PFSK-1 (cell line): ENCODE data around the gene FAM110A.

Experiments
- FOXP2 ChIP-seq: optimal IDR thresholded peaks from 2 replicates; pipeline ENCODE3; 2011; ENCODE audit warnings: borderline replicate concordance, control low read depth, inconsistent platforms; ENCODE audit not compliant: insufficient read depth; ENCODE audit errors: extremely low read length, extremely low read depth
- POLR2AphosphoS5 ChIP-seq: IDR thresholded peaks from 2 replicates; pipeline ENCODE4 v1.6.1; 2012; ENCODE audit warnings: low read depth, mild to moderate bottlenecking, control low read depth, low read length, moderate library complexity
- SIN3A ChIP-seq: IDR thresholded peaks from 2 replicates; pipeline ENCODE4 v1.6.1; 2012; ENCODE audit warnings: mild to moderate bottlenecking, low read length, moderate library complexity, borderline replicate concordance; ENCODE audit not compliant: insufficient read depth
- TAF1 ChIP-seq: IDR thresholded peaks from 2 replicates; pipeline ENCODE4 v1.6.1; 2012; ENCODE audit warnings: low read length, control low read depth, borderline replicate concordance; ENCODE audit not compliant: insufficient read depth
- TF ChIP-seq, protein P1 (sequence below), 2 experiments: IDR thresholded peaks; 2 replicates each; pipeline versions ENCODE4 v1.6.1 to v1.8.0; 2011 to 2012; ENCODE audit warnings: low read depth in 2 of 2, low read length in 2 of 2, control low read depth in 1 of 2, inconsistent platforms in 1 of 2, mild to moderate bottlenecking in 1 of 2, moderate library complexity in 1 of 2; ENCODE audit not compliant: insufficient read depth in 1 of 2

The FAM110A gene

DNA sequence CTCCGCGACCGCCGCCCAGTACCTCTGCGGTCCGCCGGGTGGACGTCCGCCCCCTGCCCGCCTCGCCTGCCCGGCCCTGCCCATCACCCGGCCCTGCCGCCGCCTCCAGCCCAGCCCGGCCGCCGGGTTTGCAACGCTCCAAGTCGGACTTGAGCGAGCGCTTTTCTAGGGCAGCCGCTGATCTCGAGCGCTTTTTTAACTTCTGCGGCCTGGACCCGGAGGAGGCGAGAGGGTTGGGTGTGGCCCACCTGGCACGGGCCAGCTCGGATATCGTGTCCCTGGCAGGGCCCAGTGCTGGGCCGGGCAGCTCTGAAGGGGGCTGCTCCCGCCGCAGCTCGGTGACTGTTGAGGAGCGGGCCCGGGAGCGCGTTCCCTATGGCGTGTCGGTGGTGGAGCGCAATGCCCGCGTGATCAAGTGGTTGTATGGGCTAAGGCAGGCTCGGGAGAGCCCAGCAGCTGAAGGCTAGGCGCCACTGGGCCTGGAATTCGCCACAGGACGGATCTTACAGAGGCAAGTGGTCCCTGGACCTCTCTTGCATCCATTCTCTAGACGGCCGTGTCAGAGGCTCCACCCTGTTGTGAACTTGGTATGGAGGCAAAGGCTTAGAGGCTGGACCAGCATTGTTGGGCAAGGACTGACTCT is 11.8 kb downstream of the FAM110A start:
- TF ChIP-seq TAF1 (no peak), POLR2AphosphoS5 (no peak), FOXP2 (no peak), SIN3A (no peak)
- TF ChIP-seq, protein P1, sequence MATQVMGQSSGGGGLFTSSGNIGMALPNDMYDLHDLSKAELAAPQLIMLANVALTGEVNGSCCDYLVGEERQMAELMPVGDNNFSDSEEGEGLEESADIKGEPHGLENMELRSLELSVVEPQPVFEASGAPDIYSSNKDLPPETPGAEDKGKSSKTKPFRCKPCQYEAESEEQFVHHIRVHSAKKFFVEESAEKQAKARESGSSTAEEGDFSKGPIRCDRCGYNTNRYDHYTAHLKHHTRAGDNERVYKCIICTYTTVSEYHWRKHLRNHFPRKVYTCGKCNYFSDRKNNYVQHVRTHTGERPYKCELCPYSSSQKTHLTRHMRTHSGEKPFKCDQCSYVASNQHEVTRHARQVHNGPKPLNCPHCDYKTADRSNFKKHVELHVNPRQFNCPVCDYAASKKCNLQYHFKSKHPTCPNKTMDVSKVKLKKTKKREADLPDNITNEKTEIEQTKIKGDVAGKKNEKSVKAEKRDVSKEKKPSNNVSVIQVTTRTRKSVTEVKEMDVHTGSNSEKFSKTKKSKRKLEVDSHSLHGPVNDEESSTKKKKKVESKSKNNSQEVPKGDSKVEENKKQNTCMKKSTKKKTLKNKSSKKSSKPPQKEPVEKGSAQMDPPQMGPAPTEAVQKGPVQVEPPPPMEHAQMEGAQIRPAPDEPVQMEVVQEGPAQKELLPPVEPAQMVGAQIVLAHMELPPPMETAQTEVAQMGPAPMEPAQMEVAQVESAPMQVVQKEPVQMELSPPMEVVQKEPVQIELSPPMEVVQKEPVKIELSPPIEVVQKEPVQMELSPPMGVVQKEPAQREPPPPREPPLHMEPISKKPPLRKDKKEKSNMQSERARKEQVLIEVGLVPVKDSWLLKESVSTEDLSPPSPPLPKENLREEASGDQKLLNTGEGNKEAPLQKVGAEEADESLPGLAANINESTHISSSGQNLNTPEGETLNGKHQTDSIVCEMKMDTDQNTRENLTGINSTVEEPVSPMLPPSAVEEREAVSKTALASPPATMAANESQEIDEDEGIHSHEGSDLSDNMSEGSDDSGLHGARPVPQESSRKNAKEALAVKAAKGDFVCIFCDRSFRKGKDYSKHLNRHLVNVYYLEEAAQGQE (IDR thresholded peaks at IDR 0.05; ENCODE audit: insufficient read depth in 1 of 2, low read depth in 2 of 2, low read length in 2 of 2): no peak

GRCh38 chr20:845941-846893 is 12.7 kb downstream of the FAM110A start:
- TF ChIP-seq, protein P1 (IDR thresholded peaks at IDR 0.05; ENCODE audit: insufficient read depth in 1 of 2, low read depth in 2 of 2, low read length in 2 of 2): no peak
- no peak for TF ChIP-seq TAF1
- TF ChIP-seq FOXP2: no peak
- no peak for TF ChIP-seq POLR2AphosphoS5
- no peak for TF ChIP-seq SIN3A

- TF ChIP-seq POLR2AphosphoS5 (no peak), TAF1 (no peak), SIN3A (no peak), FOXP2 (no peak)
- TF ChIP-seq, protein P1 (IDR thresholded peaks at IDR 0.05; ENCODE audit: insufficient read depth in 1 of 2, low read depth in 2 of 2, low read length in 2 of 2): no peak
Measured at GRCh38 chr20:846894-847278, 13.4 kb downstream of the FAM110A start.

GRCh38 chr20:848193-848592 is 14.7 kb downstream of the FAM110A start:
- TF ChIP-seq TAF1: no peak
- TF ChIP-seq, protein P1 (IDR thresholded peaks at IDR 0.05; ENCODE audit: insufficient read depth in 1 of 2, low read depth in 2 of 2, low read length in 2 of 2): no peak
- no peak for TF ChIP-seq SIN3A
- TF ChIP-seq FOXP2: no peak
- no peak for TF ChIP-seq POLR2AphosphoS5
